DOHH2 (cell line): ENCODE measurements around the gene CHKA.

Experiments
- H3F3A ChIP-seq: fragments of 200-600 bp; sonication (generic), shearing (Covaris generic); 2 replicates; pipeline ENCODE4 v1.6.0; 2016; ENCODE audit warnings: antibody characterized with exemption, mild to moderate bottlenecking; ENCODE audit not compliant: control insufficient read depth, insufficient read depth
- H3K27ac ChIP-seq: fragments of 200-600 bp; sonication (generic); 2 replicates; pipeline ENCODE4 v1.5.1; 2014; ENCODE audit warnings: low read depth, mild to moderate bottlenecking, low read length, moderate library complexity
- H3K27me3 ChIP-seq: fragments of 200-600 bp; sonication (generic); 2 replicates; pipeline ENCODE4 v1.6.1; 2014; ENCODE audit warnings: mild to moderate bottlenecking, low read length, mixed read lengths; ENCODE audit not compliant: control insufficient read depth
- H3K36me3 ChIP-seq: fragments of 200-600 bp; sonication (generic); 2 replicates; pipeline ENCODE4 v1.6.1; 2014; ENCODE audit warnings: mild to moderate bottlenecking, low read length, moderate library complexity, mixed read lengths; ENCODE audit not compliant: control insufficient read depth
- H3K4me1 ChIP-seq: fragments of 200-600 bp; sonication (generic); 2 replicates; pipeline ENCODE4 v1.6.1; 2014; ENCODE audit warnings: mild to moderate bottlenecking, low read length, mixed read lengths; ENCODE audit not compliant: control insufficient read depth
- H3K4me2 ChIP-seq: fragments of 200-600 bp; sonication (generic); 2 replicates; pipeline ENCODE4 v1.6.0; 2014; ENCODE audit warnings: mild to moderate bottlenecking, low read length, moderate library complexity
- H3K4me3 ChIP-seq: fragments of 200-600 bp; sonication (generic); 2 replicates; pipeline ENCODE4 v1.5.1; 2014; ENCODE audit warnings: mild to moderate bottlenecking, low read length, mixed read lengths
- H3K79me2 ChIP-seq: fragments of 200-600 bp; sonication (generic); 2 replicates; pipeline ENCODE4 v1.6.1; 2014; ENCODE audit warnings: mild to moderate bottlenecking, low read length, mixed read lengths; ENCODE audit not compliant: control insufficient read depth
- H3K9me2 ChIP-seq: fragments of 200-600 bp; sonication (generic); replicated peaks from 2 replicates; pipeline ENCODE4 v1.6.1; 2014; ENCODE audit warnings: mild to moderate bottlenecking, low read length, mixed read lengths; ENCODE audit not compliant: control insufficient read depth
- H3K9me3 ChIP-seq: fragments of 200-600 bp; sonication (generic); 2 replicates; pipeline ENCODE4 v1.6.1; 2014; ENCODE audit warnings: antibody characterized with exemption, low read length, mixed read lengths; ENCODE audit not compliant: control insufficient read depth, insufficient read depth
- H4K20me1 ChIP-seq: fragments of 200-600 bp; sonication (generic); 2 replicates; pipeline ENCODE4 v1.6.0; 2014; ENCODE audit warnings: low read depth, mild to moderate bottlenecking, antibody characterized with exemption, low read length, moderate library complexity; ENCODE audit not compliant: control insufficient read depth, insufficient read depth
- CTCF ChIP-seq: fragments of 200-600 bp; sonication (generic); IDR thresholded peaks from one replicate; pipeline ENCODE4 v1.5.1; 2014; ENCODE audit warnings: antibody characterized with exemption, mild to moderate bottlenecking, low read depth, low read length; ENCODE audit not compliant: poor library complexity, severe bottlenecking
- EZH2phosphoT487 ChIP-seq: fragments of 200-600 bp; sonication (generic); IDR thresholded peaks from 2 replicates; pipeline ENCODE4 v1.6.1; 2017; ENCODE audit warnings: borderline replicate concordance, mild to moderate bottlenecking, antibody characterized with exemption, low read length, moderate library complexity, mixed read lengths

The CHKA gene

GRCh38 chr11:68163691-68164090, 42.5 kb upstream of the CHKA start:
- no peak for TF ChIP-seq CTCF
- TF ChIP-seq EZH2phosphoT487 = no peak
- H3K27ac ChIP-seq = no peak overlapping the region
- no peaks in the 10 kb centered on the region for H4K20me1 ChIP-seq
- peaks cover 10% of the 10 kb centered on the region; the same call in 1 of the 2 replicates for H3K36me3 ChIP-seq
- no peaks in the 10 kb centered on the region for H3K27me3 ChIP-seq
- no peaks in the 10 kb centered on the region for H3F3A ChIP-seq
- no peaks in the 10 kb centered on the region for H3K4me1 ChIP-seq
- no peaks in the 10 kb centered on the region for H3K9me2 ChIP-seq
- no peak overlapping the region for H3K4me3 ChIP-seq
- H3K4me2 ChIP-seq = no peak overlapping the region
- no peaks in the 10 kb centered on the region for H3K9me3 ChIP-seq
- no peaks in the 10 kb centered on the region for H3K79me2 ChIP-seq

- H3K79me2 ChIP-seq = no peaks in the 10 kb centered on the region
- H3K4me3 ChIP-seq = no peak overlapping the region
- H3K27ac ChIP-seq = no peak overlapping the region
- no peaks in the 10 kb centered on the region for H3K9me3 ChIP-seq
- H3K4me2 ChIP-seq = no peak overlapping the region
- H4K20me1 ChIP-seq = no peaks in the 10 kb centered on the region
- no peaks in the 10 kb centered on the region for H3K9me2 ChIP-seq
- no peaks in the 10 kb centered on the region; the same call in 1 of the 2 replicates for H3K36me3 ChIP-seq
- H3K27me3 ChIP-seq = no peaks in the 10 kb centered on the region
- TF ChIP-seq EZH2phosphoT487 (no peak), CTCF (no peak)
- no peaks in the 10 kb centered on the region for H3F3A ChIP-seq
- no peaks in the 10 kb centered on the region for H3K4me1 ChIP-seq
Observed at GRCh38 chr11:68160100-68160695, 39.0 kb upstream of the CHKA start.

- H3K9me2 ChIP-seq = no peaks in the 10 kb centered on the region
- H3K9me3 ChIP-seq = no peaks in the 10 kb centered on the region
- H3K4me3 ChIP-seq = no peak overlapping the region
- no peak for TF ChIP-seq EZH2phosphoT487
- no peak for TF ChIP-seq CTCF
- no peak overlapping the region for H3K4me2 ChIP-seq
- no peaks in the 10 kb centered on the region for H3F3A ChIP-seq
- H3K4me1 ChIP-seq = no peaks in the 10 kb centered on the region
- no peaks in the 10 kb centered on the region for H3K27me3 ChIP-seq
- no peaks in the 10 kb centered on the region; the same call in 1 of the 2 replicates for H3K36me3 ChIP-seq
- no peak overlapping the region for H3K27ac ChIP-seq
- H3K79me2 ChIP-seq = no peaks in the 10 kb centered on the region
- H4K20me1 ChIP-seq = no peaks in the 10 kb centered on the region
Observed at GRCh38 chr11:68159665-68160064, 38.5 kb upstream of the CHKA start.
